OCI-LY1 (cell line): ENCODE measurements around the gene NALCN.

Experiments used
- H2AFZ ChIP-seq: fragments of 200-600 bp; sonication (generic), shearing (Covaris generic); 2 replicates; pipeline ENCODE4 v1.6.0; 2014; ENCODE audit warnings: antibody characterized with exemption, mild to moderate bottlenecking, low read length
- H3F3A ChIP-seq: fragments of 200-600 bp; sonication (generic), shearing (Covaris generic); 2 replicates; pipeline ENCODE4 v1.6.0; 2014; ENCODE audit warnings: mild to moderate bottlenecking, antibody characterized with exemption, low read length, moderate library complexity; ENCODE audit not compliant: insufficient read depth
- H3K27ac ChIP-seq: fragments of 200-600 bp; sonication (generic); 2 replicates; pipeline ENCODE4 v1.5.1; 2014; ENCODE audit warnings: low read length, mixed run types, mild to moderate bottlenecking, low read depth; ENCODE audit not compliant: poor library complexity, severe bottlenecking
- H3K27me3 ChIP-seq: fragments of 200-600 bp; sonication (generic); 2 replicates; pipeline ENCODE4 v1.6.0; 2014; ENCODE audit warnings: antibody characterized with exemption, mild to moderate bottlenecking, low read length, moderate library complexity; ENCODE audit not compliant: insufficient read depth
- H3K36me3 ChIP-seq: fragments of 200-600 bp; sonication (generic); 2 replicates; pipeline ENCODE4 v1.6.1; 2014; ENCODE audit warnings: mild to moderate bottlenecking, antibody characterized with exemption, low read length, moderate library complexity, mixed read lengths; ENCODE audit not compliant: insufficient read depth
- H3K4me1 ChIP-seq: fragments of 200-600 bp; sonication (generic); 2 replicates; pipeline ENCODE4 v1.5.1; 2014; ENCODE audit warnings: mild to moderate bottlenecking, low read length, moderate library complexity; ENCODE audit not compliant: insufficient read depth, severe bottlenecking
- H3K4me2 ChIP-seq: fragments of 200-600 bp; sonication (generic), shearing (Covaris generic); 2 replicates; pipeline ENCODE4 v1.6.1; 2014; ENCODE audit warnings: low read length
- H3K4me3 ChIP-seq: fragments of 200-600 bp; sonication (generic); 2 replicates; pipeline ENCODE4 v1.5.1; 2014; ENCODE audit warnings: low read length, low read depth, mild to moderate bottlenecking, mixed read lengths; ENCODE audit not compliant: poor library complexity, severe bottlenecking
- H3K79me2 ChIP-seq: fragments of 200-600 bp; shearing (Covaris generic); 2 replicates; pipeline ENCODE4 v1.6.1; 2016; ENCODE audit warnings: mixed run types, low read length, mixed read lengths; ENCODE audit not compliant: insufficient read depth
- H3K9ac ChIP-seq: fragments of 200-600 bp; sonication (generic), shearing (Covaris generic); 2 replicates; pipeline ENCODE4 v1.6.1; 2014; ENCODE audit warnings: mild to moderate bottlenecking, low read length, mixed read lengths
- H3K9me2 ChIP-seq: fragments of 200-600 bp; sonication (generic), shearing (Covaris generic); 2 replicates; pipeline ENCODE4 v1.6.1; 2014; ENCODE audit warnings: low read depth, mild to moderate bottlenecking, low read length, mixed read lengths
- H3K9me3 ChIP-seq: fragments of 200-600 bp; shearing (Covaris generic); 2 replicates; pipeline ENCODE4 v1.6.1; 2014; ENCODE audit warnings: low read length, mixed read lengths
- H4K20me1 ChIP-seq: fragments of 200-600 bp; sonication (generic), shearing (Covaris generic); 2 replicates; pipeline ENCODE4 v1.6.0; 2016; ENCODE audit warnings: mild to moderate bottlenecking, low read length; ENCODE audit not compliant: insufficient read depth
- CTCF ChIP-seq: fragments of 200-600 bp; sonication (generic), shearing (Covaris generic); IDR thresholded peaks from 2 replicates; pipeline ENCODE4 v1.5.1; 2017; ENCODE audit warnings: mild to moderate bottlenecking, antibody characterized with exemption, low read length, moderate library complexity, mixed read lengths
- EZH2 ChIP-seq: fragments of 200-600 bp; sonication (generic), shearing (Covaris generic); IDR thresholded peaks from 2 replicates; pipeline ENCODE4 v1.8.0; 2017; ENCODE audit warnings: borderline replicate concordance, mixed run types, mild to moderate bottlenecking, antibody characterized with exemption, low read length, moderate library complexity, mixed read lengths

The NALCN gene

DNA sequence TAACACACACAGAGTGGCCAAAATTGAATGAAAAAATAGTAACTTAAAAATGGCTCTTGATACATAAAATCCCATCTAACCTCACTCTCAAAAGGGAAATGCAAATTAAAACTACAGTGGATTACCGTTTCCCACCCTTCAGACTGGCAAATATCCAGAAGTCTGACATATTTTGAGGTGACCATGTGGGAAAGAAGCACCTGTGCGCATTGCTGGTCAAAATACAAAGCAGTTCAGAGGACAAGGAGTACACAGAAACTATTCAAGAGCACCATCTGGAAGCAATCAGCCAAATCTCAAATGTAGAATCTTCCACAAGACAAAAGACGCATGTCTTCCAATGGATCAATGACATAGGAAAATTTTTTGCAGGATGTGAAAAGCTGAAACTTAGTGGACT lies 23.2 kb downstream of the NALCN start:
- Histone ChIP-seq H3K4me3 (no peak overlapping the region), H3K9me2 (no peaks in the 10 kb centered on the region), H3K36me3 (no peaks in the 10 kb centered on the region), H3K9ac (no peak overlapping the region), H2AFZ (no peak overlapping the region), H3K4me1 (no peaks in the 10 kb centered on the region), H3K79me2 (no peaks in the 10 kb centered on the region), H3K27ac (no peak overlapping the region), H3F3A (no peaks in the 10 kb centered on the region), H3K9me3 (no peaks in the 10 kb centered on the region; the same call in 1 of the 2 replicates), H4K20me1 (no peaks in the 10 kb centered on the region), H3K4me2 (no peak overlapping the region), H3K27me3 (no peaks in the 10 kb centered on the region; the same call in 1 of the 2 replicates)
- no peak for TF ChIP-seq CTCF
- TF ChIP-seq EZH2, result no peak

- H3K4me3 ChIP-seq, result no peak overlapping the region
- H2AFZ ChIP-seq, result no peak overlapping the region
- no peak overlapping the region for H3K4me2 ChIP-seq
Measured at GRCh38 chr13:101390461-101390860, 25.8 kb downstream of the NALCN start.

GRCh38 chr13:101384929-101385328 lies 31.4 kb downstream of the NALCN start:
- no peaks in the 10 kb centered on the region for H3F3A ChIP-seq
- H3K4me1 ChIP-seq, result no peaks in the 10 kb centered on the region
- H3K36me3 ChIP-seq, result no peaks in the 10 kb centered on the region
- no peak overlapping the region for H3K27ac ChIP-seq
- H3K27me3 ChIP-seq, result no peaks in the 10 kb centered on the region; the same call in 1 of the 2 replicates
- no peaks in the 10 kb centered on the region for H4K20me1 ChIP-seq
- H3K4me2 ChIP-seq, result no peak overlapping the region
- no peak overlapping the region for H3K9ac ChIP-seq
- no peaks in the 10 kb centered on the region for H3K79me2 ChIP-seq
- H3K9me2 ChIP-seq, result no peaks in the 10 kb centered on the region
- no peaks in the 10 kb centered on the region; the same call in 1 of the 2 replicates for H3K9me3 ChIP-seq
- no peak overlapping the region for H3K4me3 ChIP-seq
- no peak overlapping the region for H2AFZ ChIP-seq
- no peak for TF ChIP-seq EZH2
- TF ChIP-seq CTCF, result no peak

More at GRCh38 chr13:101390461-101390860, 25.8 kb downstream of the NALCN start:
- H3K9me3 ChIP-seq, result no peaks in the 10 kb centered on the region; the same call in 1 of the 2 replicates
- no peaks in the 10 kb centered on the region for H3K4me1 ChIP-seq
- no peaks in the 10 kb centered on the region for H4K20me1 ChIP-seq
- no peak overlapping the region for H3K9ac ChIP-seq
- no peak overlapping the region for H3K27ac ChIP-seq
- H3K9me2 ChIP-seq, result no peaks in the 10 kb centered on the region
- no peaks in the 10 kb centered on the region for H3K36me3 ChIP-seq
- no peaks in the 10 kb centered on the region for H3K79me2 ChIP-seq
- no peaks in the 10 kb centered on the region for H3F3A ChIP-seq
- H3K27me3 ChIP-seq, result no peaks in the 10 kb centered on the region; the same call in 1 of the 2 replicates
- TF ChIP-seq CTCF, result no peak
- TF ChIP-seq EZH2, result no peak
